Choroid plexus epithelial cell (primary cell): ENCODE measurements around the gene PRUNE2.

Source experiments
- DNase-seq: peaks from one replicate; pipeline ENCODE4 v3.0.0-alpha.2; 2010; ENCODE audit warnings: low read depth
- H3K4me3 ChIP-seq: 2 replicates; pipeline ENCODE4 v1.5.1; 2011; ENCODE audit warnings: low read depth, mild to moderate bottlenecking, control low read depth, low read length, moderate library complexity
- CTCF ChIP-seq: conservative IDR thresholded peaks from 2 replicates; pipeline ENCODE4 v1.5.1; 2011; ENCODE audit warnings: low read depth, mild to moderate bottlenecking, control low read depth, inconsistent platforms, low read length, moderate library complexity

The PRUNE2 gene

GRCh38 chr9:76732341-76732958 is 173.5 kb downstream of the PRUNE2 start:
- no peak for TF ChIP-seq CTCF
- DNase-seq = peak; percentile 22
- H3K4me3 ChIP-seq = no peak overlapping the region

GRCh38 chr9:76730801-76731200 is 175.1 kb downstream of the PRUNE2 start:
- no peak for TF ChIP-seq CTCF
- DNase-seq = peak; percentile 76

GRCh38 chr9:76729980-76730737 is 175.8 kb downstream of the PRUNE2 start:
- H3K4me3 ChIP-seq = no peak overlapping the region
- no peak for DNase-seq
- no peak for TF ChIP-seq CTCF

More at GRCh38 chr9:76730801-76731200, 175.1 kb downstream of the PRUNE2 start:
- H3K4me3 ChIP-seq = no peak overlapping the region

GRCh38 chr9:76729116-76729515 is 176.8 kb downstream of the PRUNE2 start:
- no peak overlapping the region for H3K4me3 ChIP-seq
- no peak for TF ChIP-seq CTCF
- no peak for DNase-seq

GRCh38 chr9:76725885-76726284 is 180.0 kb downstream of the PRUNE2 start:
- no peak for TF ChIP-seq CTCF
- no peak overlapping the region for H3K4me3 ChIP-seq
- no peak for DNase-seq

- no peak for TF ChIP-seq CTCF
- no peak for DNase-seq
- H3K4me3 ChIP-seq = no peak overlapping the region
These were observed 180.8 kb downstream of the PRUNE2 start for GRCh38 chr9:76725011-76725546.
